GM12874 (cell line): Measurements from ENCODE around the gene DGKG.

Experiments used
- TF ChIP-seq, protein P1 (sequence below): IDR thresholded peaks from 2 replicates; pipeline ENCODE4 v1.5.1; 2011; ENCODE audit warnings: low read depth, mild to moderate bottlenecking, control low read depth, low read length, moderate library complexity; ENCODE audit not compliant: insufficient read depth

Gene DGKG

GRCh38 chr3:186248850-186249249, 113.2 kb downstream of the DGKG start:
- TF ChIP-seq, protein P1, sequence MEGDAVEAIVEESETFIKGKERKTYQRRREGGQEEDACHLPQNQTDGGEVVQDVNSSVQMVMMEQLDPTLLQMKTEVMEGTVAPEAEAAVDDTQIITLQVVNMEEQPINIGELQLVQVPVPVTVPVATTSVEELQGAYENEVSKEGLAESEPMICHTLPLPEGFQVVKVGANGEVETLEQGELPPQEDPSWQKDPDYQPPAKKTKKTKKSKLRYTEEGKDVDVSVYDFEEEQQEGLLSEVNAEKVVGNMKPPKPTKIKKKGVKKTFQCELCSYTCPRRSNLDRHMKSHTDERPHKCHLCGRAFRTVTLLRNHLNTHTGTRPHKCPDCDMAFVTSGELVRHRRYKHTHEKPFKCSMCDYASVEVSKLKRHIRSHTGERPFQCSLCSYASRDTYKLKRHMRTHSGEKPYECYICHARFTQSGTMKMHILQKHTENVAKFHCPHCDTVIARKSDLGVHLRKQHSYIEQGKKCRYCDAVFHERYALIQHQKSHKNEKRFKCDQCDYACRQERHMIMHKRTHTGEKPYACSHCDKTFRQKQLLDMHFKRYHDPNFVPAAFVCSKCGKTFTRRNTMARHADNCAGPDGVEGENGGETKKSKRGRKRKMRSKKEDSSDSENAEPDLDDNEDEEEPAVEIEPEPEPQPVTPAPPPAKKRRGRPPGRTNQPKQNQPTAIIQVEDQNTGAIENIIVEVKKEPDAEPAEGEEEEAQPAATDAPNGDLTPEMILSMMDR: no peak

DNA sequence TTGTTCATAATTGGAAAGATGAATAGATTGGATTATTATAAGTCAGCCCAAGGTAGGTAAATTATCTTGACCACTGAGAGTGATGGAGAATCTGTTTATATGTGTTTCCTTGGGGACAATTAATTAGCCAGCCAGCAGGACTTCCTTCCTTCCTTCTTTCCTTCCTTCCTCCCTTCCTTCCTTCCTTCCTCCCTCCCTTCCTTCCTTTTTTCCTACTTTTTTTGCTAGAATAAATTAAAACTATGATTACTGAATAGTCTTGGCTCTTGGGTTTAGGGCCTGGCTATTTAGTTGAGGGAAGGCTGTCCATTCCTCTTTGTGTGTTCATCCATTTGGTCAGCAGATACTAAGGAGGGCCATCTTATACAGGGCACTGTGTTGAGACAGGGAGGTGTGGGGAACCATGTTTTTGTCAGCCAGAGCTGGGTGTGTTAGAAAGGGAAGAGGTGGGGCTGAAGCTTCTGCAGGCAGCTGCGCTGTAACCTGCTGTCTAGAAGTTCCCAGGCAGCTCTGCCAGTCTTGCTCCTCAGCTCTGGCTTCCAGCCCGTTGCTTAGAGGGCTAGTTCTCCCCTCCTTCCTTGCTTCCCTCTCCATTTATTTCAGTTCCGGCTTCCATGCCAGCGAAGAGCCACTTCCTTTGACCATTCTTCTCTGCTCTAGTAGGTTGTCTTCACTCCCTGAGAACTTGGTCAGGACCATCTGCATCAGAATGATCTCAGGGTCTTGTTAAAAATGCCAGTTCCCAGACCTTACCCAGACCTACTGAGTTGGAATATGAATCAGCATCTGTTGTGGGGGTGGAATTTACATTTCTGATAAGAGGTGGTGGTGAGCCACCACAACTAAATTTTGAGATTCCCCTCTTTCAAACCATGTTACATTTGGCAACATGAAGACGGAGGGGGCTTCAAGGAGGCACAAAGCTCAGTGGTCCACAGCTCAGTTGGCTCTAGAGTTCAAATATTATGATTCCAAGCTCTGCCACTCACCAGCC, 113.9 kb downstream of the DGKG start:
- TF ChIP-seq, protein P1: no peak

DNA sequence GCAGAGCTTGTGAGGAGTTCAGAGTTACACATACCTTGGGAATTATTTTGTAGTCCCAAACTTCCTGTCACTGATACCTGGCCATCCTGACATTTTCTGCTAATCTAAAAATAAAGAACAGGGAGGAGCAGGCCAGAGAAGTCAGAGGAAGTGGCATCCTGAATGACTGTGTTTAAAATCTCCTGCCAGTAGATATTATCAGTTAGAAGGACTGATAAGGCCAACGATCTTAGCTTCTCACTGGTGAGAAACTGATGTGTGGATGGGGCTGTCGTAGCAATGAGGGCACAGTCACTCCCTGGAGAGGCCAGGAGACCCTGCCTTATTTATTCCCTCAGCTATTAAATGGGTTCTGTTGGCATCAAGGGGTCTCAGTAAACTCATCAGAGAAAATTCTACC, 115.1 kb downstream of the DGKG start:
- TF ChIP-seq, protein P1: no peak

- TF ChIP-seq, protein P1: no peak
Observed at GRCh38 chr3:186244016-186244415, 118.0 kb downstream of the DGKG start.

- TF ChIP-seq, protein P1: peak; percentile 83
Observed at GRCh38 chr3:186241910-186242821, 119.9 kb downstream of the DGKG start.

GRCh38 chr3:186239321-186239720, 122.7 kb downstream of the DGKG start:
- TF ChIP-seq, protein P1: no peak

- TF ChIP-seq, protein P1: no peak
Observed at GRCh38 chr3:186237915-186238314, 124.1 kb downstream of the DGKG start.
